Astrocyte of the spinal cord (primary cell): ENCODE data around the gene ATG2A.

ENCODE experiments used
- DNase-seq: peaks from one replicate; pipeline ENCODE4 v3.0.0; 2011; ENCODE audit warnings: low read depth, low spot score
- H3K4me3 ChIP-seq: 2 replicates; pipeline ENCODE4 v1.5.1; 2011; ENCODE audit warnings: low read depth, mild to moderate bottlenecking, low read length, moderate library complexity
- in situ Hi-C: cut with HindIII; loops from 2 replicates; pipeline ENCODE4 v1.10.0; 2017; ENCODE audit warnings: low sequenced_read_pairs
- TF ChIP-seq, protein P1 (sequence below): IDR thresholded peaks from 2 replicates; pipeline ENCODE4 v1.5.1; 2012; ENCODE audit warnings: low read depth, mild to moderate bottlenecking, low read length, inconsistent platforms

The ATG2A gene

DNA sequence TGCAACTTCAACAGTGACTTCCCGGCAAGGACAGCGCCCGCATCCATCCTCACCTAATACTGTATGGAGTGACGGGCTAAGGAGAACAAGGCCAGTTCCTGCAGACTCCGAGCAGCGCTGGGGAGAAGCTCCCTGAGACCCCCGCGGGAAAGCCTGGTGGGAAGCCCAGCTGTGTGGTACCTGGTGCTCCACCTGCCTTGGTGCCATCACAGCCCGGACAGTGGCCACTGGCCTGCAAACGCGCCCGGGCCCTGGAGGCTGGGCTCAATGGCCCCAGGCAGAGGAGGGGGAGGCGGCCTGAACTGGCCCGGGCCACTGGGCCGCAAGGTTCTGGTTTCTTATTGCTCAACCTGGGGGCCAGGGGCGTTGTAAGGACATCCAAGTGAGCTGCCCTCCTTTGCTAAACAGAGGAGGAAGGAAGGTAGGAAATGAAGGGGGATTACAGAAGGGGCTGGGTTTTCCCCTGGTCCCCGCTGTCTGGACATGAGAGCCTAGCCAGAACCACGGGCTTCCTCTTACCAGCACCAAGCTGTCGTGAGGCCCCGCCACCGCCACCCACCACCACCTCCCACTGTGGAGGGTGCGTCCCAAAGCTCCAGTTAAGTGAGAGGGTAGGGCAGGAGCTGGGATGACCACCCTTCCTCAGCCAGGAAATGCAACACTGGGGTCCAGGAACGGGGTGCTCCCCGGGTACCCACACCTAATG lies 64.1 kb downstream of the ATG2A start:
- in situ Hi-C loops = no loop called here
- TF ChIP-seq, protein P1, sequence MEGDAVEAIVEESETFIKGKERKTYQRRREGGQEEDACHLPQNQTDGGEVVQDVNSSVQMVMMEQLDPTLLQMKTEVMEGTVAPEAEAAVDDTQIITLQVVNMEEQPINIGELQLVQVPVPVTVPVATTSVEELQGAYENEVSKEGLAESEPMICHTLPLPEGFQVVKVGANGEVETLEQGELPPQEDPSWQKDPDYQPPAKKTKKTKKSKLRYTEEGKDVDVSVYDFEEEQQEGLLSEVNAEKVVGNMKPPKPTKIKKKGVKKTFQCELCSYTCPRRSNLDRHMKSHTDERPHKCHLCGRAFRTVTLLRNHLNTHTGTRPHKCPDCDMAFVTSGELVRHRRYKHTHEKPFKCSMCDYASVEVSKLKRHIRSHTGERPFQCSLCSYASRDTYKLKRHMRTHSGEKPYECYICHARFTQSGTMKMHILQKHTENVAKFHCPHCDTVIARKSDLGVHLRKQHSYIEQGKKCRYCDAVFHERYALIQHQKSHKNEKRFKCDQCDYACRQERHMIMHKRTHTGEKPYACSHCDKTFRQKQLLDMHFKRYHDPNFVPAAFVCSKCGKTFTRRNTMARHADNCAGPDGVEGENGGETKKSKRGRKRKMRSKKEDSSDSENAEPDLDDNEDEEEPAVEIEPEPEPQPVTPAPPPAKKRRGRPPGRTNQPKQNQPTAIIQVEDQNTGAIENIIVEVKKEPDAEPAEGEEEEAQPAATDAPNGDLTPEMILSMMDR = no peak
- H3K4me3 ChIP-seq = no peak overlapping the region
- DNase-seq = no peak

DNA sequence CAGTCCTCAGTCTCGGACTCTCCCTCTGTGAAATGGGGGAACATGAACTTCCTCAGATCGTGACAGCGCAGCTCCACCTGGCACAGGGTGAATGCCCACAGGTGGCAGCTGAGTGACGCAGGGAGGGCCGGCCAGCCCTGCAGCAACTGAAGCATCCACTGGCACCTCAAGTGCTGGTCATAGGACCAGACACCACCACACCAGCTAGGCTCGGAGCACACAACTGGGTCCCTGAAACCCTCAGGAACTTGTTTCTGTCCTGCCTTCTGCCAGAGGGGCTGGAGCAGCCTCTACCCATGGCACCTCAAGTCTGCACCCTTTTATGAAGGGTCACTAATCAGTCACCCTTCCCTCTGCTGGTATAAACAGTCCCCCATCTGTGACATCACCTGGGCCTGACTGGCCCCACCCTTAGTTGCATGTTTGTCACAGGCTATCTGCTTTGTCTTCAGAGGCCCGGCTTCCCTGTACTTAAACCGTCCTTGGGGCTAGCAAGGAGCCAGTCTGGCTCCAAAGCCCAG lies 65.1 kb downstream of the ATG2A start:
- no peak overlapping the region for H3K4me3 ChIP-seq
- in situ Hi-C loops = no loop called here
- no peak for DNase-seq
- TF ChIP-seq, protein P1 = no peak

DNA sequence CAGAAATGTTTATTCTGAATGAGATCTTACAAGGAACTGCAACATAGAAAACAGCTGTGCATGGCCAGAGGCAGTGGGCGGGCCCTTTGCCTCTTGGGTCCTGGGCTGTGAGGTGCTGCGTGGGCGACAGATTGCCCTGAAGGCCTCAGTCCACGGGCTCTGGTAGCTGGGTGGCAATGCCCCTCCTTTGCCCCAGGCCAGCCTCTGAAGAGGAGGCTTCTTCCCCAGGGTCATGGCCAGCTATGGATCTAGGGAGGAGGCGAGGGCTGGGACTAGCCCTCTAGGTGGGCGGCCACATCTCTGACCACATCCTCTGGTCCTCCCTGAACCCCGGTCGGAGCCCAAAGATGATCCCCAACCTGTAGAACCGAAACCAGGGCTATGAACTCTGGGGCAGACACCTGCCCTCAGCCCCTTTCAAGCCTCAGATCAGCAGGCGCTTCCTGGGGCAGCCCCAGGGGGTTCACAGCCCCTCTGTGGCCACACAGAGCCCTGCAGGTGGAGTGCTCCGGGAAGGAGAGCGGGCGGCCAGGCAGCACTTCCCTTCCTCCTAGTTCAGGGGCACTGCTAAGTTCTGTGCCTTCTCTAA lies 65.9 kb downstream of the ATG2A start:
- DNase-seq = no peak
- in situ Hi-C loops = no loop called here
- TF ChIP-seq, protein P1 = no peak
- no peak overlapping the region for H3K4me3 ChIP-seq

DNA sequence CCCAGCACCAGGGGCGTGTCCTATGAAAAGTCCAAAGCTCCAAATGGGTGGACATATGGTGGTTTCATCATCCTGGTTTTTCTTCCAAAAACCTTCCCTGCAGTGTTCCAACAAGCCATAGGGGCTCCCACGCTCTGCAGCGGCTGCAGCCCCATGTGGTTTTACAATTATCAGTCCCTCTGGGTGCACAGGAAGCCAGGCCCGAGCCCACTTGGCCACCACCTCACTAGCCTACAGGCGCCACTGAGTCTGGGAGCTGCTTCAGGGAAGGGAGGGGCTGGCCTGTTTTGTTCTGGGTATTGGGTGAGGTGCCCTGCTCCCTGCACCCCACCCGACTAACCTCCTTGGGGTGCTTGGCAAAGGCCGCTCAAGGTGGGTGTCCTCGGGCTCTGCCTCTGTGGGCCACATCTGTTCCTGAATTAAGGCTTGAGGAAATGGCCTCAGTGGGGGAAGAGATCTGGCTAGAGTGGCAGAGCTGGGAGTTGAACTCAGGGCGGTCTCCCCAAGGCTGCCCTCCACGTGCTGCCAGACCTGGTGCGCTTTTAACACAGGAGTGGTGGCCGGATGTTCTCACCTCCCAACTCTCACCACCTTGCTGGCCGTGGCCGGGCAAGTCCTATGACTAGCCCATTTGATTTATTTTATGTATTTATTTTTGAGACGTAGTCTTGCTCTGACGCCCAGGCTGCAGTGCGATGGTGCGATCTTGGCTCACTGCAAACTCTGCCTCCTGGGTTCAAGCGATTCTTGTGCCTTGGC lies 67.2 kb downstream of the ATG2A start:
- no peak for DNase-seq
- in situ Hi-C loops = loop anchor here (10.0 kb wide), 1 partner anchor 45 kb away; no protein-coding TSS in a partner anchor
- TF ChIP-seq, protein P1 = peak; percentile 5
- H3K4me3 ChIP-seq = no peak overlapping the region

DNA sequence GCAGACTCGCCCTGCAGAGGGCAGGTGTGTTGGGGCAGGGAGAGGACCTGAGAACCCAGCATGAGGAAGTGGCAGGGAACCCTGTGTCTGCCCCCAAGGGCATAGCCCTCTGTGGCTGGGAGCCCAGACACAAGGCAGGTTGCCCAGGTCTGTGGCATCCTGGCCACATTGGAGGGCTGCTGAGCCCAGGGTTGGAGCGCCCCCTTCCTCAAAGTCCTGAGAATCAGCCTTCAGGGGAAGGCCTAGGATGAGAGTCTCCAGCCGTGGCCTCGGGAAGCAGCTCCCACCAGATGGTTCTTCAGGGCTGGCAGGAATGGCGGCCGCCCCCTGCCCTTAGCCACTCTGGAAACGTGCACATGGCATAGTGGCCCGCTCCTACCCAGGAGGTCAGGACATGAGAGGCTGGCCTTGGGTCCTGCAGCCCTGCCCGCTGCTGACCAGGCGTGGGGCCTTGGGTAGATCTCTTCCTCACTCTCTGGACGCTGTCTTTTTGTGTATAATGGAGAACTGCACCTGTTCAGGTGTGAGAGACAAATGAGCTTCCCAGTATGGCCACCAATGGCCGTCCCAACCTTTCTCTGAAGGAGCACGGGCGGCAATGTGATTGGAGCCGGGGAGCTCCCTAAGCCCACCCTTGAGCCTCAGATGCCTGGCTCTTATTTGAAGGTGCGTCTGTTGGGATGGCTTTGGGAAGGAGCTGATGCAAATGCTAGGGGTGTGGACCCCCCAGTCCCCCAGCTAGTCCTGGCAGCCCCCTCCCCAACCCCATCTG lies 68.0 kb downstream of the ATG2A start:
- in situ Hi-C loops = loop anchor here (10.0 kb wide), 1 partner anchor 46 kb away; no protein-coding TSS in a partner anchor

More for the DNA sequence above, 68.0 kb downstream of the ATG2A start:
- H3K4me3 ChIP-seq = no peak overlapping the region
- TF ChIP-seq, protein P1 = peak; percentile 27
- no peak for DNase-seq
